ENCODE measurements around the gene CDK18.

CDK18 gene

GRCh38 chr1:205526431-205526830 lies 22.0 kb downstream of the CDK18 start:
- Histone ChIP-seq H3K27me3 (ENCODE audit: insufficient read depth, low read length, poor library complexity) (no peaks in the 10 kb centered on the region), H3K27ac (ENCODE audit: low read length) (no peak overlapping the region), H2AFZ (ENCODE audit: low read depth, low read length) (no peak overlapping the region), H3K9me3 (ENCODE audit: insufficient read depth, low read length, severe bottlenecking) (no peaks in the 10 kb centered on the region), H3K36me3 (ENCODE audit: insufficient read depth, low read length) (no peaks in the 10 kb centered on the region), H3K4me3 (ENCODE audit: low read depth in 1 of 2, low read length in 2 of 2) (no peak overlapping the region), H3K9ac (ENCODE audit: low read depth, low read length) (no peak overlapping the region), H3K79me2 (ENCODE audit: insufficient read depth, low read length) (no peaks in the 10 kb centered on the region), H3K4me1 (ENCODE audit: insufficient read depth, low read length) (no peaks in the 10 kb centered on the region), H3K4me2 (ENCODE audit: insufficient read depth, low read length) (no peak overlapping the region), H4K20me1 (ENCODE audit: insufficient read depth, low read length) (peaks cover 4% of the 10 kb centered on the region; the same call in 1 of the 2 replicates)
- DNase-seq: no peak
- no peak for ATAC-seq (ENCODE audit: insufficient read depth, low read depth)
- no peak for TF ChIP-seq EZH2 (IDR thresholded peaks at IDR 0.05; ENCODE audit: borderline replicate concordance, low read depth, low read length, severe bottlenecking)
- no peak for TF ChIP-seq CTCF (IDR thresholded peaks at IDR 0.05; ENCODE audit: borderline replicate concordance, extremely low read depth, low read length, poor library complexity, severe bottlenecking)

- Histone ChIP-seq H4K20me1 (ENCODE audit: insufficient read depth, low read length) (peaks cover 4% of the 10 kb centered on the region), H2AFZ (ENCODE audit: low read depth, low read length) (no peak overlapping the region), H3K27me3 (ENCODE audit: insufficient read depth, low read length, poor library complexity) (no peaks in the 10 kb centered on the region), H3K4me1 (ENCODE audit: insufficient read depth, low read length) (no peaks in the 10 kb centered on the region), H3K27ac (ENCODE audit: low read length) (no peak overlapping the region), H3K4me3 (ENCODE audit: low read depth in 1 of 2, low read length in 2 of 2) (no peak overlapping the region), H3K36me3 (ENCODE audit: insufficient read depth, low read length) (no peaks in the 10 kb centered on the region), H3K4me2 (ENCODE audit: insufficient read depth, low read length) (no peak overlapping the region), H3K79me2 (ENCODE audit: insufficient read depth, low read length) (no peaks in the 10 kb centered on the region), H3K9me3 (ENCODE audit: insufficient read depth, low read length, severe bottlenecking) (no peaks in the 10 kb centered on the region), H3K9ac (ENCODE audit: low read depth, low read length) (no peak overlapping the region)
- no peak for DNase-seq
- no peak for TF ChIP-seq EZH2 (IDR thresholded peaks at IDR 0.05; ENCODE audit: borderline replicate concordance, low read depth, low read length, severe bottlenecking)
- TF ChIP-seq CTCF (IDR thresholded peaks at IDR 0.05; ENCODE audit: borderline replicate concordance, extremely low read depth, low read length, poor library complexity, severe bottlenecking): no peak
- ATAC-seq (ENCODE audit: insufficient read depth, low read depth): no peak
These were observed 23.5 kb downstream of the CDK18 start for GRCh38 chr1:205527931-205528330.

- no peak overlapping the region for H2AFZ ChIP-seq (ENCODE audit: low read depth, low read length)
- no peak overlapping the region for H3K9ac ChIP-seq (ENCODE audit: low read depth, low read length)
- no peak for TF ChIP-seq EZH2 (IDR thresholded peaks at IDR 0.05; ENCODE audit: borderline replicate concordance, low read depth, low read length, severe bottlenecking)
- no peak for TF ChIP-seq CTCF (IDR thresholded peaks at IDR 0.05; ENCODE audit: borderline replicate concordance, extremely low read depth, low read length, poor library complexity, severe bottlenecking)
- H3K79me2 ChIP-seq (ENCODE audit: insufficient read depth, low read length): no peaks in the 10 kb centered on the region
- no peak overlapping the region for H3K4me2 ChIP-seq (ENCODE audit: insufficient read depth, low read length)
- H3K9me3 ChIP-seq (ENCODE audit: insufficient read depth, low read length, severe bottlenecking): no peaks in the 10 kb centered on the region
- no peaks in the 10 kb centered on the region for H3K4me1 ChIP-seq (ENCODE audit: insufficient read depth, low read length)
- no peak overlapping the region for H3K27ac ChIP-seq (ENCODE audit: low read length)
- H3K27me3 ChIP-seq (ENCODE audit: insufficient read depth, low read length, poor library complexity): no peaks in the 10 kb centered on the region
- DNase-seq: no peak
- no peaks in the 10 kb centered on the region for H3K36me3 ChIP-seq (ENCODE audit: insufficient read depth, low read length)
- no peak overlapping the region for H3K4me3 ChIP-seq (ENCODE audit: low read depth in 1 of 2, low read length in 2 of 2)
- H4K20me1 ChIP-seq (ENCODE audit: insufficient read depth, low read length): peaks cover 4% of the 10 kb centered on the region
- no peak for ATAC-seq (ENCODE audit: insufficient read depth, low read depth)
These were observed 24.0 kb downstream of the CDK18 start for GRCh38 chr1:205528446-205528886.

Measured in DND-41 (cell line).